ENCODE results near the gene EYA2. TPM values are rescaled to one million over a fixed set of nuclear protein-coding genes. Genes with fewer than 3 reads are reported as not detected.

The EYA2 gene
- total and polyA plus RNA-seq, 2 donors (not counting 1 experiment from before 2014, with no cell fraction given): 1.1 to 2.8 TPM

- Histone ChIP-seq H4K20me1 (ENCODE audit: control insufficient read depth, insufficient read depth, low read length, poor library complexity, severe bottlenecking) (no peaks in the 10 kb centered on the region), H3K9me3 (ENCODE audit: control extremely low read depth in 1 of 3, control insufficient read depth in 2 of 3, insufficient read depth in 1 of 3, low read length in 2 of 3) (no peaks in the 10 kb centered on the region), H3K9ac (ENCODE audit: low read length) (no peak overlapping the region), H3K36me3 (replicated peaks in 1 of 2; ENCODE audit: control extremely low read depth in 1 of 2, control insufficient read depth in 1 of 2, extremely low read depth in 1 of 2, insufficient read depth in 2 of 2, low read length in 1 of 2) (no peaks in the 10 kb centered on the region), H3K79me2 (ENCODE audit: control insufficient read depth, insufficient read depth, low read length) (no peaks in the 10 kb centered on the region), H3K4me1 (ENCODE audit: control insufficient read depth in 2 of 2, insufficient read depth in 2 of 2, low read length in 2 of 2) (peaks cover 0 to 3% of the 10 kb centered on the region in 2 donors), H3K27ac (ENCODE audit: low read length in 2 of 2) (no peak overlapping the region), H3K4me3 (ENCODE audit: control extremely low read depth in 1 of 5, extremely low read depth in 1 of 5, insufficient read depth in 1 of 5, low read depth in 2 of 5, low read length in 4 of 5) (no peak overlapping the region), H3K4me2 (replicated peaks; ENCODE audit: low read depth, low read length, poor library complexity, severe bottlenecking) (no peak overlapping the region), H2AFZ (ENCODE audit: insufficient read depth, low read depth, low read length, poor library complexity, severe bottlenecking) (no peak overlapping the region), H3K27me3 (replicated peaks in 1 of 4; ENCODE audit: control extremely low read depth in 1 of 4, control insufficient read depth in 3 of 4, insufficient read depth in 4 of 4, low read length in 3 of 4) (peaks cover 0 to 5% (median 2%) of the 10 kb centered on the region in 4 experiments)
- peaks cover 33% of the 10 kb centered on the region for H3K27me3 Mint-ChIP-seq
- DNase-seq (no peak), ATAC-seq (ENCODE audit: low read depth) (no peak)
- intact Hi-C loops (cut with micrococcal nuclease): no loop called here
- 65% methylated on average over 9 of the region's 12 CpGs for WGBS (ENCODE audit: insufficient coverage)
- H3K4me1 Mint-ChIP-seq: peaks cover 10% of the 10 kb centered on the region
- POLR2A ChIA-PET: no interaction called here
- H3K4me3 Mint-ChIP-seq: no peak overlapping the region
- TF ChIP-seq, protein P1, sequence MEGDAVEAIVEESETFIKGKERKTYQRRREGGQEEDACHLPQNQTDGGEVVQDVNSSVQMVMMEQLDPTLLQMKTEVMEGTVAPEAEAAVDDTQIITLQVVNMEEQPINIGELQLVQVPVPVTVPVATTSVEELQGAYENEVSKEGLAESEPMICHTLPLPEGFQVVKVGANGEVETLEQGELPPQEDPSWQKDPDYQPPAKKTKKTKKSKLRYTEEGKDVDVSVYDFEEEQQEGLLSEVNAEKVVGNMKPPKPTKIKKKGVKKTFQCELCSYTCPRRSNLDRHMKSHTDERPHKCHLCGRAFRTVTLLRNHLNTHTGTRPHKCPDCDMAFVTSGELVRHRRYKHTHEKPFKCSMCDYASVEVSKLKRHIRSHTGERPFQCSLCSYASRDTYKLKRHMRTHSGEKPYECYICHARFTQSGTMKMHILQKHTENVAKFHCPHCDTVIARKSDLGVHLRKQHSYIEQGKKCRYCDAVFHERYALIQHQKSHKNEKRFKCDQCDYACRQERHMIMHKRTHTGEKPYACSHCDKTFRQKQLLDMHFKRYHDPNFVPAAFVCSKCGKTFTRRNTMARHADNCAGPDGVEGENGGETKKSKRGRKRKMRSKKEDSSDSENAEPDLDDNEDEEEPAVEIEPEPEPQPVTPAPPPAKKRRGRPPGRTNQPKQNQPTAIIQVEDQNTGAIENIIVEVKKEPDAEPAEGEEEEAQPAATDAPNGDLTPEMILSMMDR (IDR thresholded peaks at IDR 0.05): no peak
- no peak for TF ChIP-seq EZH2 (IDR thresholded peaks at IDR 0.05; ENCODE audit: borderline replicate concordance, insufficient read depth, low read depth, low read length, poor library complexity, severe bottlenecking)
- H3K27ac Mint-ChIP-seq: no peak overlapping the region
- H3K9me3 Mint-ChIP-seq (ENCODE audit: insufficient read depth): no peaks in the 10 kb centered on the region
- CTCF ChIA-PET: no interaction called here
Observed at GRCh38 chr20:46990017-46990595, 95.5 kb downstream of the EYA2 start.

- WGBS (ENCODE audit: insufficient coverage): 65% methylated on average over 5 of the region's 5 CpGs
- DNase-seq (no peak), ATAC-seq (ENCODE audit: low read depth) (no peak)
- peaks cover 33% of the 10 kb centered on the region for H3K27me3 Mint-ChIP-seq
- no peaks in the 10 kb centered on the region for H4K20me1 ChIP-seq (ENCODE audit: control insufficient read depth, insufficient read depth, low read length, poor library complexity, severe bottlenecking)
- H3K4me1 ChIP-seq (ENCODE audit: control insufficient read depth in 2 of 2, insufficient read depth in 2 of 2, low read length in 2 of 2): peaks cover 0 to 3% of the 10 kb centered on the region in 2 donors
- no peak overlapping the region for H2AFZ ChIP-seq (ENCODE audit: insufficient read depth, low read depth, low read length, poor library complexity, severe bottlenecking)
- no peak overlapping the region for H3K4me3 Mint-ChIP-seq
- no peaks in the 10 kb centered on the region for H3K9me3 Mint-ChIP-seq (ENCODE audit: insufficient read depth)
- intact Hi-C loops (cut with micrococcal nuclease): no loop called here
- H3K4me3 ChIP-seq (ENCODE audit: control extremely low read depth in 1 of 5, extremely low read depth in 1 of 5, insufficient read depth in 1 of 5, low read depth in 2 of 5, low read length in 4 of 5): no peak overlapping the region
- peaks cover 10% of the 10 kb centered on the region for H3K4me1 Mint-ChIP-seq
- POLR2A ChIA-PET: no interaction called here
- H3K4me2 ChIP-seq (replicated peaks; ENCODE audit: low read depth, low read length, poor library complexity, severe bottlenecking): no peak overlapping the region
- TF ChIP-seq, protein P1 (IDR thresholded peaks at IDR 0.05): no peak
- TF ChIP-seq EZH2 (IDR thresholded peaks at IDR 0.05; ENCODE audit: borderline replicate concordance, insufficient read depth, low read depth, low read length, poor library complexity, severe bottlenecking): no peak
- H3K9ac ChIP-seq (ENCODE audit: low read length): no peak overlapping the region
- H3K9me3 ChIP-seq (ENCODE audit: control extremely low read depth in 1 of 3, control insufficient read depth in 2 of 3, insufficient read depth in 1 of 3, low read length in 2 of 3): no peaks in the 10 kb centered on the region
- CTCF ChIA-PET: no interaction called here
- H3K27ac ChIP-seq (ENCODE audit: low read length in 2 of 2): no peak overlapping the region
- no peaks in the 10 kb centered on the region for H3K79me2 ChIP-seq (ENCODE audit: control insufficient read depth, insufficient read depth, low read length)
- H3K27me3 ChIP-seq (replicated peaks in 1 of 4; ENCODE audit: control extremely low read depth in 1 of 4, control insufficient read depth in 3 of 4, insufficient read depth in 4 of 4, low read length in 3 of 4): peaks cover 0 to 5% (median under 1%) of the 10 kb centered on the region in 4 experiments
- no peak overlapping the region for H3K27ac Mint-ChIP-seq
- no peaks in the 10 kb centered on the region for H3K36me3 ChIP-seq (replicated peaks in 1 of 2; ENCODE audit: control extremely low read depth in 1 of 2, control insufficient read depth in 1 of 2, extremely low read depth in 1 of 2, insufficient read depth in 2 of 2, low read length in 1 of 2)
Observed at GRCh38 chr20:46990596-46991104, 96.0 kb downstream of the EYA2 start.

Data from B cell (primary cell).